GM12878 (cell line): Measurements from ENCODE around the gene BRICD5.

Experiments used
- ATF7 ChIP-seq: fragments of 450-650 bp; IDR thresholded peaks from 2 replicates; pipeline ENCODE4 v1.6.1; 2016; ENCODE audit warnings: low read depth, mild to moderate bottlenecking
- BCL11A ChIP-seq: IDR thresholded peaks from 2 replicates; pipeline ENCODE4 v1.6.1; 2011; ENCODE audit warnings: low read depth, low read length
- CBX5 ChIP-seq: sonication (generic); IDR thresholded peaks from 2 replicates; pipeline ENCODE4 v1.6.1; 2016; ENCODE audit warnings: low read depth, moderate library complexity, mild to moderate bottlenecking, inconsistent platforms
- EP300 ChIP-seq, 2 experiments: fragments of 150-350 bp in 1 of 2; IDR thresholded peaks; 2 replicates each; pipeline ENCODE4 v1.6.1; 2011 to 2012; ENCODE audit warnings: low read depth in 2 of 2, low read length in 2 of 2, borderline replicate concordance in 1 of 2, improper control_type of control experiment in 1 of 2, inconsistent platforms in 1 of 2; ENCODE audit not compliant: control insufficient read depth in 1 of 2
- JUNB ChIP-seq: IDR thresholded peaks from 2 replicates; pipeline ENCODE4 v1.6.1; 2016; ENCODE audit warnings: antibody characterized with exemption, mild to moderate bottlenecking
- POLR2A ChIP-seq: IDR thresholded peaks from 2 replicates; pipeline ENCODE4 v1.6.1; 2011; ENCODE audit warnings: low read depth, mild to moderate bottlenecking, low read length
- POLR2AphosphoS5 ChIP-seq: IDR thresholded peaks from 2 replicates; pipeline ENCODE4 v1.6.1; 2011; ENCODE audit warnings: mild to moderate bottlenecking, low read length, inconsistent platforms
- SRF ChIP-seq, 2 experiments: IDR thresholded peaks; 2 replicates each; pipeline ENCODE4 v1.6.1; 2011; ENCODE audit warnings: low read depth in 2 of 2, low read length in 2 of 2, mild to moderate bottlenecking in 1 of 2, moderate library complexity in 1 of 2
- TAF1 ChIP-seq: IDR thresholded peaks from 2 replicates; pipeline ENCODE4 v1.6.1; 2011; ENCODE audit warnings: mild to moderate bottlenecking, low read depth, low read length, borderline replicate concordance
- TF ChIP-seq, protein P1 (sequence below), 3 experiments: IDR thresholded peaks in 2 of 3; conservative IDR thresholded peaks in 1 of 3; 2 replicates each; pipeline ENCODE4 v1.5.1; 2011; ENCODE audit warnings: low read depth in 3 of 3, low read length in 3 of 3, mild to moderate bottlenecking in 3 of 3, control low read depth in 2 of 3, moderate library complexity in 2 of 3, inconsistent platforms in 1 of 3, mixed read lengths in 1 of 3; ENCODE audit not compliant: control insufficient read depth in 2 of 3, insufficient read depth in 1 of 3; ENCODE audit errors: extremely low read depth in 1 of 3

DNA sequence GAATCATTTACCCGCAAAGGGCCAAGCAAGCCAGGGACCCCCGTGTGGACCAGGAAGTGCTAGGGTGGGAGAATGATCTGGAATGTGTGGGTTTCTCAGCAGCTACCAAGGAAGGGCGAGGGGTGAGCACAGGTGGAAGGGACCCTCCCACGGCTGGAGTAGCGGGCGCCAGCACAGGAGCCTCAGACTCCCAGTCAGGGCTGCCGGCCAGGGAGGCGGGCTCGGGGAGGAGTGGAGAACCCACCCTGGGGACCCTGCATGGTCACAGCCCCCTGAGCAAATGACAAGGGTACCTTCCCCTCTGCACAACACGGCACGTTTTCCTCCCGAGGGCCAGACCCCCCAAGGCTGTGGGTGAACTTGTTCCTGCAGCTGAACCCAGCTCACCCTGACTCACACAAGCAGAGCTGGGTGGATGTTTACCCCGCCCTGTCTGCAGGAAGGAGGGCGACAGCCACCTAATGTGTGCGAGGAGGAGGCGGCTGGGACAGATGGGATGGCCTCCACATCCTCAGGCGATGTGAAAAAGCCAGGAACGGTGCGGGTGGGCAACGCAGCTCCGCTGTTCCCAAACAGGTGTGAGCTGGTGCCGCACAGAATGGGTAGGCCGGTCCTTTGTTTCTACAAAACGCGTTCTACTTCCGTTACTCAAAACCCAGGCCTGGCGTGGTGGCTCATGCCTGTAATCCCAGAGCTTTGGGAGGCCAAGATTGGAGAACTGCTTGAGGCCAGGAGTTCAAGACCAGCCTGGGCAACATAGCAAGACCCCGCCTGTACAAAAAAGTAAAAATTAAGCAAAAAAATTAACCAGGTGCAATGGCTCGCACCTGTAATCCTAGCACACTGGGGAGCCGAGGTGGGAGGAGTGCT lies 34.5 kb upstream of the BRICD5 start:
- TF ChIP-seq, protein P1, sequence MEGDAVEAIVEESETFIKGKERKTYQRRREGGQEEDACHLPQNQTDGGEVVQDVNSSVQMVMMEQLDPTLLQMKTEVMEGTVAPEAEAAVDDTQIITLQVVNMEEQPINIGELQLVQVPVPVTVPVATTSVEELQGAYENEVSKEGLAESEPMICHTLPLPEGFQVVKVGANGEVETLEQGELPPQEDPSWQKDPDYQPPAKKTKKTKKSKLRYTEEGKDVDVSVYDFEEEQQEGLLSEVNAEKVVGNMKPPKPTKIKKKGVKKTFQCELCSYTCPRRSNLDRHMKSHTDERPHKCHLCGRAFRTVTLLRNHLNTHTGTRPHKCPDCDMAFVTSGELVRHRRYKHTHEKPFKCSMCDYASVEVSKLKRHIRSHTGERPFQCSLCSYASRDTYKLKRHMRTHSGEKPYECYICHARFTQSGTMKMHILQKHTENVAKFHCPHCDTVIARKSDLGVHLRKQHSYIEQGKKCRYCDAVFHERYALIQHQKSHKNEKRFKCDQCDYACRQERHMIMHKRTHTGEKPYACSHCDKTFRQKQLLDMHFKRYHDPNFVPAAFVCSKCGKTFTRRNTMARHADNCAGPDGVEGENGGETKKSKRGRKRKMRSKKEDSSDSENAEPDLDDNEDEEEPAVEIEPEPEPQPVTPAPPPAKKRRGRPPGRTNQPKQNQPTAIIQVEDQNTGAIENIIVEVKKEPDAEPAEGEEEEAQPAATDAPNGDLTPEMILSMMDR (IDR thresholded peaks at IDR 0.05 in 2 of 3, conservative IDR thresholded peaks at IDR 0.05 in 1 of 3; ENCODE audit: control insufficient read depth in 2 of 3, extremely low read depth in 1 of 3, insufficient read depth in 1 of 3, low read depth in 3 of 3, low read length in 3 of 3), result no peak
- no peak for TF ChIP-seq POLR2AphosphoS5
- no peak for TF ChIP-seq TAF1
- no peak for TF ChIP-seq BCL11A
- no peak for TF ChIP-seq SRF (IDR thresholded peaks at IDR 0.05; ENCODE audit: low read depth in 2 of 2, low read length in 2 of 2)
- TF ChIP-seq CBX5, result no peak
- no peak for TF ChIP-seq EP300 (IDR thresholded peaks at IDR 0.05; ENCODE audit: borderline replicate concordance in 1 of 2, control insufficient read depth in 1 of 2, low read depth in 2 of 2, low read length in 2 of 2)
- no peak for TF ChIP-seq POLR2A
- no peak for TF ChIP-seq ATF7
- TF ChIP-seq JUNB, result no peak
